ENCODE results near the gene CXCL6.

CXCL6 gene

DNA sequence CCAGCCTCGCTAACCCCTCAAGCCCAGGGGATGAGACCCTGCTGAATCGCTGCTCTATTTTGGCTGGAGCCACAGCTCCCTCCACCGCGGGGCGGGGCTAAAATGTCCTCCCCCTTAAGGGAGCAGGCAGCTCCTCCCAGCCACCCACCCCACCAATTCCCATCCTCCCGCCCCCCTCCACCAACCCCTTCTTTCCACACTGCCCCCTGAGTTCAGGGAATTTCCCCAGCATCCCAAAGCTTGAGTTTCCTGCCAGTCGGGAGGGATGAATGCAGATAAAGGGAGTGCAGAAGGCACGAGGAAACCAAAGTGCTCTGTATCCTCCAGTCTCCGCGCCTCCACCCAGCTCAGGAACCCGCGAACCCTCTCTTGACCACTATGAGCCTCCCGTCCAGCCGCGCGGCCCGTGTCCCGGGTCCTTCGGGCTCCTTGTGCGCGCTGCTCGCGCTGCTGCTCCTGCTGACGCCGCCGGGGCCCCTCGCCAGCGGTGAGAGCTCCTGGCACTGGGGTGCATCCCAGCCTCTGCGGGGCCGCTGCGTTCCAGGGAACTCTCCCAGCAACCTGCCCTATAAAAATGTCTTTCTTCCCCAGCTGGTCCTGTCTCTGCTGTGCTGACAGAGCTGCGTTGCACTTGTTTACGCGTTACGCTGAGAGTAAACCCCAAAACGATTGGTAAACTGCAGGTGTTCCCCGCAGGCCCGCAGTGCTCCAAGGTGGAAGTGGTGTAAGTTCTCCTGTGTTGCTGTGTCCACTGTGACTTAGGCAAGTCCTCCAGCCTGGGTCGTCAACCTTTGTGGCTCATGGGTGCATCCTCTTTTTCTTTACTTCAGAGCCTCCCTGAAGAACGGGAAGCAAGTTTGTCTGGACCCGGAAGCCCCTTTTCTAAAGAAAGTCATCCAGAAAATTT is at the start of gene CXCL6:
Gene CXCL6, plus strand, starts transcription at position 306 of the 907 bp plus-strand sequence. Its CDS starts 73 bp downstream, at position 379.
- TF ChIP-seq, protein P1, sequence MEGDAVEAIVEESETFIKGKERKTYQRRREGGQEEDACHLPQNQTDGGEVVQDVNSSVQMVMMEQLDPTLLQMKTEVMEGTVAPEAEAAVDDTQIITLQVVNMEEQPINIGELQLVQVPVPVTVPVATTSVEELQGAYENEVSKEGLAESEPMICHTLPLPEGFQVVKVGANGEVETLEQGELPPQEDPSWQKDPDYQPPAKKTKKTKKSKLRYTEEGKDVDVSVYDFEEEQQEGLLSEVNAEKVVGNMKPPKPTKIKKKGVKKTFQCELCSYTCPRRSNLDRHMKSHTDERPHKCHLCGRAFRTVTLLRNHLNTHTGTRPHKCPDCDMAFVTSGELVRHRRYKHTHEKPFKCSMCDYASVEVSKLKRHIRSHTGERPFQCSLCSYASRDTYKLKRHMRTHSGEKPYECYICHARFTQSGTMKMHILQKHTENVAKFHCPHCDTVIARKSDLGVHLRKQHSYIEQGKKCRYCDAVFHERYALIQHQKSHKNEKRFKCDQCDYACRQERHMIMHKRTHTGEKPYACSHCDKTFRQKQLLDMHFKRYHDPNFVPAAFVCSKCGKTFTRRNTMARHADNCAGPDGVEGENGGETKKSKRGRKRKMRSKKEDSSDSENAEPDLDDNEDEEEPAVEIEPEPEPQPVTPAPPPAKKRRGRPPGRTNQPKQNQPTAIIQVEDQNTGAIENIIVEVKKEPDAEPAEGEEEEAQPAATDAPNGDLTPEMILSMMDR (IDR thresholded peaks at IDR 0.05; ENCODE audit: control insufficient read depth, extremely low read depth, insufficient read depth) = no peak
- DNase-seq (ENCODE audit: low read depth) = no peak
- no peak within 1 kb of the TSS for H3K4me3 ChIP-seq (ENCODE audit: low read depth, low read length)

DNA sequence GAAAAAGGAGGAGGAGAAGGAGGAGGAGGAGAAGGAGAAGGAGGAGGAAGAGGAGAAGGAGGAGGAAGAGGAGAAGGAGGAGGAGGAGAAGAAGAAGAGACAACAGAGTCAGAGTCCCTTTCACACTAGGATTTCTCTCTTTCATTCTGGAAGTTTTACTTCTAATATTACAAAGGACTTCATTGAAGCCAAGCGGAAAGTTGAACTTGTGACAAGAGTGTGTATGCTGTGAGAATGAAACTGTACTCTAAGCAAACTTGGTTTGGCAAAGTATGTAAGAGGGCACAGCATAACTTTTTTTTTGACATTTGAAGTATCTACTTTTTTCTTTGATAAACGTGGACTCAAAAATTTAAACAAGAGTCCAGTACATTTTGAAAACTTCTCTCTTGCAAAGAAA is 48.1 kb upstream of the CXCL6 start:
- DNase-seq (ENCODE audit: low read depth) = no peak
- TF ChIP-seq, protein P1 (IDR thresholded peaks at IDR 0.05; ENCODE audit: control insufficient read depth, extremely low read depth, insufficient read depth) = no peak

DNA sequence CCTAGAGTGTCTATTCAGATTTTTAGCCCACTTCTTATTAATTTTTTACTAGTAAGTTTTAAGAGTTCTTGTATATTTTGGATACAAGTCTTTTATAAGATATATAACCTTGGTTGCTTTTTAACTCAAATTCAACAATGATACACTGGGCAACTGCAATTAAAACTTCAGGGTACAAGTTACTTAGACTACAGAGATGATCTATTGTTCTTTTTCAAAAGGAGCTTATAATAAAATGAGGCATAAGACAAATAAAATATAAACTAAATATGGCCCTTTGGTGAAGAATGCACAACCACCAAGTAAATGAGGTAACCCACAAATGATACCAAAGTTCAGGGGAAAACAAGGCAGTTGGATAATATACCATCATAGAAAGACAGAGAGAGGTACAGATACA is 37.6 kb upstream of the CXCL6 start:
- H3K4me3 ChIP-seq (ENCODE audit: low read depth, low read length) = no peak overlapping the region
- DNase-seq (ENCODE audit: low read depth) = no peak
- TF ChIP-seq, protein P1 (IDR thresholded peaks at IDR 0.05; ENCODE audit: control insufficient read depth, extremely low read depth, insufficient read depth) = no peak

More for the DNA sequence above, 48.1 kb upstream of the CXCL6 start:
- H3K4me3 ChIP-seq (ENCODE audit: low read depth, low read length) = no peak overlapping the region

DNA sequence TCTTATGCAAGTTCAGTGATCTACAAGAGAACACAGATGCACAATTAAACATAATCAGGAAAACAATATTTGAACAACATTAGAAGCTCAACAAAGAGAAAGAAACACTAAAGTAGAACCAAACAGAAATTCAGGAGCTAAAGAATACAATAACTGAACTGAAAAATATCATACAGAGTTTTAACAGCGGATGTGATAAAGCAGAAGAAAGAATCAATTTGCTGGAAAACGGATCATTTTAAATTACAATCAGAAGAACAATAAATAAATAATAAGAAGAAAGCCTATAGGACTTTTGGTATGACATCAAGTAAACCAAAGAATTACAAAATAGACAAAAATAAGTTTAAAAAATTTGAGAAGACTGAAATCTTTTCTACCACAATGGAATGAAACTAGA is 36.3 kb upstream of the CXCL6 start:
- no peak for DNase-seq (ENCODE audit: low read depth)
- TF ChIP-seq, protein P1 (IDR thresholded peaks at IDR 0.05; ENCODE audit: control insufficient read depth, extremely low read depth, insufficient read depth) = no peak
- no peak overlapping the region for H3K4me3 ChIP-seq (ENCODE audit: low read depth, low read length)

DNA sequence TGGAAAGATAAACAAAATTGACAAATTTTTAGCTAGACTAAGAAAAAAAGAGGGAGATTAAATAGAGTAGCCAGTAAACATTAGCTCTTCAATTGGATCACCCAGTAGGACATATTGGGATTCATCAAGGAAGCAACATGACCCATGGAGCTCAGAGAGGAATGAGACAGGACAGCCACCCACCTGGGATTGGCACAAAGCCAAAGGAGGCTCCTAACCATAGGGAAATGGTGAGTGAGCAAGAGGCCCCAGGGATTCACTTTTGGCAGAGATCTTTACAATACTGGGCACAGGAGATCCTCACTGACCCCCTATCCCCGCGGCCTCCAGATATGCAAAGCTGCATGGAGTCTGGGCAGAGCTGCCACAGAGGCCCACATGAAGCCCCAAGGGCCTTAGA is 34.8 kb upstream of the CXCL6 start:
- DNase-seq (ENCODE audit: low read depth) = no peak
- TF ChIP-seq, protein P1 (IDR thresholded peaks at IDR 0.05; ENCODE audit: control insufficient read depth, extremely low read depth, insufficient read depth) = no peak
- H3K4me3 ChIP-seq (ENCODE audit: low read depth, low read length) = no peak overlapping the region

DNA sequence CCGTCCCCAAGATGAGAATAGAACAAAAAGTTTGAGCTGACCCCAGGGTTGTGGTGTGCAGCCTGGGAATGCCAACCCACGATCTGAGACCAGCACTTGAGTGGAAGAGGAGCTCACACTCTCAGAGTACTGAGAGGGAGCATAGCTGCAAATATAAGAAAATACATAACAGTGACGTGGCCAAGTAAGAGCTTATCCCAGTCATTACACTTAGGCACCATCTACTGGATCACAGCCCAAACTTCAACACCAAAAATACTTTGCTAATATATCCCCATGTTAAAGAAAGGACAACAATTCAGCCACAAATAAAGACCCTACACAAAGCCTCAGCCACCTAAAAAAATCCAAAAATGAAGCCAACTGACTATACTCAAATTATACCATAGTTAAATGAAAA is 33.3 kb upstream of the CXCL6 start:
- DNase-seq (ENCODE audit: low read depth) = no peak
- H3K4me3 ChIP-seq (ENCODE audit: low read depth, low read length) = no peak overlapping the region
- TF ChIP-seq, protein P1 (IDR thresholded peaks at IDR 0.05; ENCODE audit: control insufficient read depth, extremely low read depth, insufficient read depth) = no peak

All from LNCaP clone FGC (cell line).